Ovary (tissue), 9 donors: ENCODE measurements around the gene CARF. TPM values are rescaled to one million over a fixed set of nuclear protein-coding genes. Genes with fewer than 3 reads are reported as not detected.
"Not testable (repeated sequence)": the region's sequence is repeated elsewhere in the genome, so short reads cannot be mapped to it uniquely, and the experiment has no call there.

Experiments
- DNase-seq, 5 donors: peaks; one replicate each; pipeline ENCODE4 v3.0.0-alpha.2; 2019 to 2020
- H3K27ac ChIP-seq, 2 donors: fragments of 200-600 bp; one replicate each; pipeline versions ENCODE4 v1.5.1 to v1.8.0; 2019 to 2022
- H3K27me3 ChIP-seq: fragments of 200-600 bp; one replicate; pipeline ENCODE4 v1.8.0; 2022
- H3K36me3 ChIP-seq: fragments of 200-600 bp; sonication (generic); one replicate; pipeline ENCODE4 v1.5.1; 2019
- H3K4me1 ChIP-seq: one replicate; pipeline ENCODE4 v1.8.1; 2013; ENCODE audit warnings: mild to moderate bottlenecking, moderate library complexity; ENCODE audit not compliant: insufficient read depth
- H3K4me3 ChIP-seq: fragments of 200-600 bp; sonication (generic); one replicate; pipeline ENCODE4 v1.5.1; 2017
- H3K9me3 ChIP-seq, 2 donors: fragments of 200-600 bp in 1 of 2; sonication (generic) in 1 of 2; one replicate each; pipeline versions ENCODE4 v1.5.1 to v1.8.1; 2013 to 2019; ENCODE audit warnings: mild to moderate bottlenecking in 1 of 2, moderate library complexity in 1 of 2
- CTCF ChIP-seq, 3 donors: fragments of 450-650 bp in 2 of 3; fragments of 200-600 bp in 1 of 3; IDR thresholded peaks; one replicate each; pipeline versions ENCODE4 v1.5.1 to v1.8.0; 2016 to 2022; ENCODE audit warnings: antibody characterized with exemption in 3 of 3, mild to moderate bottlenecking in 1 of 3
- EP300 ChIP-seq: sonication (generic); formaldehyde crosslinking; IDR thresholded peaks from one replicate; pipeline ENCODE4 v1.6.1; 2017; ENCODE audit warnings: antibody characterized with exemption
- POLR2A ChIP-seq: fragments of 450-650 bp; IDR thresholded peaks from one replicate; pipeline ENCODE4 v1.6.1; 2017; ENCODE audit warnings: antibody characterized with exemption, mild to moderate bottlenecking, moderate library complexity
- WGBS, 3 donors: extraction: QIAGEN DNeasy Blood & Tissue Kit in 1 of 3; methylation state at CpG; one replicate each; pipeline versions ENCODE4 v1.1.5 to v1.1.7; 2013 to 2017; 5-methylcytosine and 5-hydroxymethylcytosine counted together
- intact Hi-C, 4 donors: fragments of 100-400 bp; cut with DNase I; formaldehyde crosslinking; loops; one replicate each; pipeline versions ENCODE4 v1.11.0 to v1.15.1; 2022 to 2023
- polyA plus RNA-seq, 2 donors: library from polyadenylated mRNA; stranded (reverse); fragments of 200-250 nt in 1 of 2; fragments of 350-450 nt in 1 of 2; fragmentation: Illumina TruSeq in 1 of 2; extraction: RNeasy Lipid Tissue Mini Kit (QIAGEN cat#74804) in 1 of 2; gene quantifications; one replicate each; pipeline ENCODE4 v1.2.3, GENCODE V29; 2013 to 2014
- total RNA-seq, 7 donors: library from RNA; depleted of rRNA in 2 of 7; stranded (reverse); fragments of >200 nt in 2 of 7; fragmentation: NEBNext Ultra II Directional in 3 of 7; extraction: Animal tissue kit (Norgen Biotek cat#: 25700) in 3 of 7; gene quantifications; one replicate each; pipeline versions ENCODE4 v1.1.0 to v1.2.4, GENCODE V29; 2016 to 2023
- donor health status: DM: no; HTN: no; CAD: no; lungs with moderate emphysema.
- donor health status: DM: no; HTN: no; CAD: no.
- donor health status: Bipolar disorder and iron deficiency.
- donor health status: DM: yes; HTN: yes; CAD: no.
- donor health status: DM: no; HTN: no; CAD: no.
- donor health status: DM: yes; HTN: yes; CAD: no.

CARF gene
- total and polyA plus RNA-seq, 9 donors = 4.4 to 15.5 (median 12.3) TPM

- TF ChIP-seq CTCF (IDR thresholded peaks at IDR 0.05) (no peak), EP300 (no peak), POLR2A (no peak)
- no peak overlapping the region for H3K4me3 ChIP-seq
- no peaks in the 10 kb centered on the region for H3K36me3 ChIP-seq
- intact Hi-C loops = no loop called here
- H3K27me3 ChIP-seq = no peaks in the 10 kb centered on the region
- no peaks in the 10 kb centered on the region for H3K9me3 ChIP-seq
- H3K4me1 ChIP-seq = no peaks in the 10 kb centered on the region
- H3K27ac ChIP-seq = no peak overlapping the region
- DNase-seq = no peak
- WGBS, 3 donors = 55 to 65% (median 63%) methylated on average over 2 of the region's 2 CpGs
Observed at GRCh38 chr2:202950592-202950991, 38.5 kb downstream of the CARF start.

GRCh38 chr2:202960524-202960923 is 48.4 kb downstream of the CARF start:
- TF ChIP-seq CTCF (IDR thresholded peaks at IDR 0.05) (no peak), POLR2A (no peak), EP300 (no peak)
- WGBS, 3 donors = 98 to 100% (median 99%) methylated on average over 6 of the region's 6 CpGs
- Histone ChIP-seq H3K9me3 (no peaks in the 10 kb centered on the region), H3K4me3 (no peak overlapping the region), H3K36me3 (no peaks in the 10 kb centered on the region), H3K27ac (no peak overlapping the region), H3K4me1 (no peaks in the 10 kb centered on the region), H3K27me3 (no peaks in the 10 kb centered on the region)
- no peak for DNase-seq
- intact Hi-C loops = no loop called here

- Histone ChIP-seq H3K4me1 (no peaks in the 10 kb centered on the region), H3K27me3 (no peaks in the 10 kb centered on the region), H3K9me3 (no peaks in the 10 kb centered on the region), H3K27ac (no peak overlapping the region), H3K4me3 (no peak overlapping the region), H3K36me3 (no peaks in the 10 kb centered on the region)
- 96% methylated on average over 4 of the region's 4 CpGs for WGBS, 3 donors
- TF ChIP-seq POLR2A = no peak
- TF ChIP-seq EP300 = no peak
- TF ChIP-seq CTCF (IDR thresholded peaks at IDR 0.05) = no peak
- intact Hi-C loops = no loop called here
- no peak for DNase-seq
Observed at GRCh38 chr2:202963712-202964111, 51.6 kb downstream of the CARF start.

GRCh38 chr2:202965810-202966460 is 53.9 kb downstream of the CARF start:
- TF ChIP-seq EP300 (no peak), POLR2A (no peak), CTCF (IDR thresholded peaks at IDR 0.05) (no peak)
- no peaks in the 10 kb centered on the region for H3K36me3 ChIP-seq
- no peaks in the 10 kb centered on the region for H3K4me1 ChIP-seq
- H3K9me3 ChIP-seq = no peaks in the 10 kb centered on the region
- DNase-seq = no peak
- 44 to 59% (median 49%) methylated on average over 5 of the region's 5 CpGs for WGBS, 3 donors
- no peak overlapping the region for H3K27ac ChIP-seq
- no peak overlapping the region for H3K4me3 ChIP-seq
- intact Hi-C loops = no loop called here
- no peaks in the 10 kb centered on the region for H3K27me3 ChIP-seq

GRCh38 chr2:202969404-202969803 is 57.3 kb downstream of the CARF start:
- 48 to 50% (median 49%) methylated on average over 2 of the region's 2 CpGs for WGBS, 3 donors
- H3K4me3 ChIP-seq, H3K27me3 ChIP-seq, DNase-seq, H3K9me3 ChIP-seq, H3K36me3 ChIP-seq, H3K4me1 ChIP-seq, intact Hi-C loops, H3K27ac ChIP-seq: not testable (repeated sequence)
